Neural cell (in vitro differentiated cells): ENCODE measurements around the gene CDH4. TPM values are rescaled to one million over a fixed set of nuclear protein-coding genes. Genes with fewer than 3 reads are reported as not detected.

Experiments used
- H2AFZ ChIP-seq: fragments of 200-600, 300-800 bp; sonication (generic), shearing (Covaris generic); 2 replicates; pipeline ENCODE4 v1.6.0; 2014; ENCODE audit warnings: low read depth, mild to moderate bottlenecking, antibody characterized with exemption, low read length, moderate library complexity
- H3F3A ChIP-seq: fragments of 200-600 bp; shearing (Covaris generic); 2 replicates; pipeline ENCODE4 v1.6.1; 2016; ENCODE audit warnings: mild to moderate bottlenecking, moderate library complexity, mixed read lengths, antibody characterized with exemption, low read length; ENCODE audit not compliant: insufficient read depth, poor library complexity, severe bottlenecking
- H3K27ac ChIP-seq: fragments of 200-600, 300-800 bp; sonication (generic), shearing (Covaris generic); 2 replicates; pipeline ENCODE4 v1.5.1; 2014; ENCODE audit warnings: mild to moderate bottlenecking, low read length, moderate library complexity
- H3K27me3 ChIP-seq: fragments of 300-800, 200-600 bp; sonication (generic), shearing (Covaris generic); 2 replicates; pipeline ENCODE4 v1.6.0; 2014; ENCODE audit warnings: mild to moderate bottlenecking, low read depth, low read length, moderate library complexity; ENCODE audit not compliant: insufficient read depth
- H3K36me3 ChIP-seq: fragments of 300-800, 200-600 bp; sonication (generic), shearing (Covaris generic); 2 replicates; pipeline ENCODE4 v1.5.1; 2014; ENCODE audit warnings: mild to moderate bottlenecking, antibody characterized with exemption, low read length, moderate library complexity; ENCODE audit not compliant: insufficient read depth
- H3K4me2 ChIP-seq: fragments of 300-800, 200-600 bp; sonication (generic), shearing (Covaris generic); 2 replicates; pipeline ENCODE4 v1.6.0; 2014; ENCODE audit warnings: mild to moderate bottlenecking, low read length
- H3K4me3 ChIP-seq: fragments of 300-800, 200-600 bp; sonication (generic), shearing (Covaris generic); 2 replicates; pipeline ENCODE4 v1.5.1; 2014; ENCODE audit warnings: mild to moderate bottlenecking, low read length, moderate library complexity
- H3K79me2 ChIP-seq: fragments of 200-600 bp; shearing (Covaris generic); replicated peaks from 2 replicates; pipeline ENCODE4 v1.6.0; 2014; ENCODE audit warnings: mild to moderate bottlenecking, low read length, moderate library complexity; ENCODE audit not compliant: insufficient read depth
- H3K9ac ChIP-seq: fragments of 300-800, 200-600 bp; sonication (generic), shearing (Covaris generic); 2 replicates; pipeline ENCODE4 v1.6.1; 2016; ENCODE audit warnings: mild to moderate bottlenecking, low read length, mixed read lengths
- H3K9me2 ChIP-seq: fragments of 200-600 bp; shearing (Covaris generic); 2 replicates; pipeline ENCODE4 v1.6.1; 2016; ENCODE audit warnings: mild to moderate bottlenecking, low read length, mixed read lengths; ENCODE audit not compliant: insufficient read depth
- H3K9me3 ChIP-seq: fragments of 200-600, 300-800 bp; sonication (generic), shearing (Covaris generic); 2 replicates; pipeline ENCODE4 v1.6.1; 2016; ENCODE audit warnings: mild to moderate bottlenecking, mixed run types, low read length, moderate library complexity, mixed read lengths
- H4K20me1 ChIP-seq: fragments of 200-600 bp; shearing (Covaris generic); 2 replicates; pipeline ENCODE4 v1.6.1; 2016; ENCODE audit warnings: mild to moderate bottlenecking, mixed run types; ENCODE audit not compliant: insufficient read depth
- CTCF ChIP-seq: fragments of 450-650 bp; IDR thresholded peaks from 2 replicates; pipeline ENCODE4 v1.5.1; 2014; ENCODE audit warnings: antibody characterized with exemption, mild to moderate bottlenecking, moderate library complexity; ENCODE audit not compliant: poor library complexity, severe bottlenecking
- EP300 ChIP-seq: fragments of 450-650 bp; conservative IDR thresholded peaks from 2 replicates; pipeline ENCODE4 v1.6.1; 2014; ENCODE audit warnings: antibody characterized with exemption, mild to moderate bottlenecking, moderate library complexity; ENCODE audit not compliant: poor library complexity, severe bottlenecking
- EZH2 ChIP-seq: fragments of 200-600, 300-800 bp; shearing (Covaris generic), sonication (generic); IDR thresholded peaks from 2 replicates; pipeline ENCODE4 v1.6.1; 2014; ENCODE audit warnings: antibody characterized with exemption, low read length, borderline replicate concordance, mild to moderate bottlenecking; ENCODE audit not compliant: insufficient read depth, poor library complexity, severe bottlenecking
- MXI1 ChIP-seq: fragments of 450-650 bp; conservative IDR thresholded peaks from 2 replicates; pipeline ENCODE4 v1.6.1; 2014; ENCODE audit warnings: antibody characterized with exemption, mild to moderate bottlenecking; ENCODE audit not compliant: poor library complexity, severe bottlenecking
- POLR2AphosphoS5 ChIP-seq: IDR thresholded peaks from 2 replicates; pipeline ENCODE4 v1.6.1; 2012
- RAD21 ChIP-seq: fragments of 450-650 bp; conservative IDR thresholded peaks from 2 replicates; pipeline ENCODE4 v1.6.1; 2014; ENCODE audit warnings: antibody characterized with exemption, mild to moderate bottlenecking, moderate library complexity
- REST ChIP-seq: IDR thresholded peaks from 2 replicates; pipeline ENCODE4 v1.6.1; 2012; ENCODE audit warnings: borderline replicate concordance
- SMC3 ChIP-seq: fragments of 450-650 bp; conservative IDR thresholded peaks from 2 replicates; pipeline ENCODE4 v1.6.1; 2014; ENCODE audit warnings: antibody characterized with exemption, mild to moderate bottlenecking, moderate library complexity; ENCODE audit not compliant: poor library complexity
- TAF1 ChIP-seq: IDR thresholded peaks from 2 replicates; pipeline ENCODE4 v1.6.1; 2012; ENCODE audit warnings: low read depth
- polyA plus RNA-seq: library from polyadenylated mRNA; depleted of rRNA; stranded (reverse); fragments of >200 nt; gene quantifications from 2 replicates; pipeline ENCODE4 v1.2.3, GENCODE V29; 2014

The CDH4 gene
- polyA plus RNA-seq, 1 donor from 2014 or later, result 24.6 TPM

- Histone ChIP-seq H3K9me2 (no peaks in the 10 kb centered on the region), H3K36me3 (no peaks in the 10 kb centered on the region), H3K4me2 (no peak overlapping the region), H3K79me2 (no peaks in the 10 kb centered on the region), H3K9ac (no peak overlapping the region), H3K27ac (no peak overlapping the region), H3K4me3 (no peak overlapping the region), H2AFZ (no peak overlapping the region), H4K20me1 (no peaks in the 10 kb centered on the region), H3K9me3 (no peaks in the 10 kb centered on the region), H3K27me3 (no peaks in the 10 kb centered on the region), H3F3A (no peaks in the 10 kb centered on the region)
- TF ChIP-seq REST, result no peak
- no peak for TF ChIP-seq CTCF
- no peak for TF ChIP-seq TAF1
- no peak for TF ChIP-seq RAD21
- no peak for TF ChIP-seq EZH2
- TF ChIP-seq SMC3, result no peak
- TF ChIP-seq POLR2AphosphoS5, result no peak
- TF ChIP-seq MXI1, result no peak
- no peak for TF ChIP-seq EP300
These were observed 203.6 kb downstream of the CDH4 start for GRCh38 chr20:61455508-61456215.

GRCh38 chr20:61457725-61458124, 205.7 kb downstream of the CDH4 start:
- TF ChIP-seq SMC3 (no peak), MXI1 (no peak), POLR2AphosphoS5 (no peak), TAF1 (no peak), CTCF (no peak), REST (no peak), EZH2 (no peak), RAD21 (no peak), EP300 (no peak)
- Histone ChIP-seq H4K20me1 (no peaks in the 10 kb centered on the region), H3K36me3 (no peaks in the 10 kb centered on the region), H3K9me2 (no peaks in the 10 kb centered on the region), H3K79me2 (no peaks in the 10 kb centered on the region), H3K4me3 (no peak overlapping the region), H3K4me2 (no peak overlapping the region), H3K9me3 (no peaks in the 10 kb centered on the region), H3K27me3 (no peaks in the 10 kb centered on the region), H3K27ac (no peak overlapping the region), H2AFZ (no peak overlapping the region), H3F3A (no peaks in the 10 kb centered on the region), H3K9ac (no peak overlapping the region)
